HUES48 (cell line): ENCODE data around the gene TMEM176A.
"Not testable (repeated sequence)": the region's sequence is repeated elsewhere in the genome, so short reads cannot be mapped to it uniquely, and the experiment has no call there.

ENCODE experiments used
- H3K27ac ChIP-seq: one replicate; pipeline ENCODE4 v1.7.0; 2013; ENCODE audit warnings: low read depth, low read length, inconsistent platforms
- H3K27me3 ChIP-seq: 2 replicates; pipeline ENCODE4 v1.6.1; 2013; ENCODE audit warnings: mild to moderate bottlenecking, low read length; ENCODE audit not compliant: control insufficient read depth, insufficient read depth
- H3K36me3 ChIP-seq: 2 replicates; pipeline ENCODE4 v1.6.1; 2013; ENCODE audit warnings: low read length; ENCODE audit not compliant: control insufficient read depth, insufficient read depth
- H3K4me1 ChIP-seq: 2 replicates; pipeline ENCODE4 v1.6.1; 2013; ENCODE audit warnings: mild to moderate bottlenecking, low read length; ENCODE audit not compliant: control insufficient read depth, insufficient read depth
- H3K4me3 ChIP-seq: 2 replicates; pipeline ENCODE4 v1.5.1; 2013; ENCODE audit warnings: mild to moderate bottlenecking, low read depth, low read length
- H3K9ac ChIP-seq: 2 replicates; pipeline ENCODE4 v1.6.1; 2013; ENCODE audit warnings: mild to moderate bottlenecking, low read depth, low read length, moderate library complexity
- H3K9me3 ChIP-seq: 2 replicates; pipeline ENCODE4 v1.6.1; 2013; ENCODE audit warnings: low read length; ENCODE audit not compliant: control insufficient read depth, insufficient read depth

The TMEM176A gene

DNA sequence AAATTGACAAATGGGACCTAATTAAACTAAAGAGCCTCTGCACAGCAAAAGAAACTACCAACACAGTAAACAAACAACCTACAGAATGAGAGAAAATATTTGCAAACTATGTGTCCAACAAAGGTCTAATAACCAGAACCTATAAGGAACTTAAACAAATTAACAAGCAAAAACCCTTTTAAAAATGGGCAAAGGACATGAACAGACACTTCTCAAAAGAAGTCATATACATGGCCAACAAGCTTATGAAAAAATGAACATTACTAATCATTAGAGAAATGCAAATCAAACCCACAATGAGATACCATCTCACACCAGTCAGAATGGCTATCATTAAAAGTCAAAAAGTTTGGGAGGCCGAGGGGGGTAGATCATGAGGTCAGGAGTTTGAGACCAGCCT is 26.4 kb upstream of the TMEM176A start:
- not testable (repeated sequence) for H3K27me3 ChIP-seq, H3K27ac ChIP-seq, H3K4me3 ChIP-seq, H3K36me3 ChIP-seq, H3K9me3 ChIP-seq, H3K9ac ChIP-seq, H3K4me1 ChIP-seq

- H3K36me3 ChIP-seq: no peaks in the 10 kb centered on the region
- no peaks in the 10 kb centered on the region for H3K27me3 ChIP-seq
- no peaks in the 10 kb centered on the region for H3K9me3 ChIP-seq
- H3K4me3 ChIP-seq: no peak overlapping the region
- H3K9ac ChIP-seq: no peak overlapping the region
- no peaks in the 10 kb centered on the region for H3K4me1 ChIP-seq
- no peak overlapping the region for H3K27ac ChIP-seq
Observed at GRCh38 chr7:150778014-150778737, 22.4 kb upstream of the TMEM176A start.

GRCh38 chr7:150778738-150779301 is 21.7 kb upstream of the TMEM176A start:
- Histone ChIP-seq H3K4me1 (no peaks in the 10 kb centered on the region), H3K36me3 (no peaks in the 10 kb centered on the region), H3K9me3 (no peaks in the 10 kb centered on the region), H3K27me3 (no peaks in the 10 kb centered on the region), H3K4me3 (no peak overlapping the region), H3K9ac (no peak overlapping the region), H3K27ac (no peak overlapping the region)

DNA sequence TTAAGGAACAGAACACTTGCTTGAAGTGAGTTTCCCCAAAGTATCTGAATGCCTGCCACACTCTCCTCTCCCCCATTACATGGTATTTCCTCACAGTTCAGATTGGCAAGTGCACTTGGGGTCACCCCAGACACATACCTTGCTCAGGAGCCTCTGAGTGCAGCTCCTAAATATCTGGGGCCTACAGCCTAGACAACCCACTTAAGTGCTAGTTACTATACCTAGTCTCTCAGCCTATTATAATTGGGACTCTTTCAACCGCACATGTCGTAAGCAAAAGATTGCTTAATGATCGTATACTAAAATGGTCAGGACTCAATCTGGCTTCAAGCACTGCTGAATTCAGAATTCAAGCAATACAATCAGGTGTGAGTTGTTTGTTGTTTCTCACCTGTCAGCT is 20.3 kb upstream of the TMEM176A start:
- no peaks in the 10 kb centered on the region for H3K36me3 ChIP-seq
- no peak overlapping the region for H3K4me3 ChIP-seq
- no peaks in the 10 kb centered on the region for H3K4me1 ChIP-seq
- no peak overlapping the region for H3K9ac ChIP-seq
- no peaks in the 10 kb centered on the region for H3K9me3 ChIP-seq
- H3K27me3 ChIP-seq: 0 out of 2 replicates have a peak, but pooled peaks cover 6% of the 10 kb centered on the region
- H3K27ac ChIP-seq: no peak overlapping the region

DNA sequence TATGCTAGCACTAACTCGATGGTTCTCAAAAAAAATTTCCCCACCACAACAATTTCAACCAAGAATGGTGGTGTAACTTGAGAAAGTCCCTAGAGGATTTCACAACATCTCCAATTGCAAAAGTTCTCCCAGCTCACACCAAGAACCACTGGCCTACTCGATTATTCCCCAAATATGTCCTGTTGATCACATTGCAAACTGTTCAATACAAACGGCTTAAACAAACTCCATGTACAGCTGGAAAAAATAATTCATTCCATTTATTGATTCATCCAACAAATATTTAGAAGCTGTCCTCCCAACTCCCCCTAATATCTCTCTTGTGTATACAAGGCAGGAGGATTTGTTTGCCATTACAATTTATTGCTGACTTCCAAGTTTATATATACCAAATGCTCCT is 19.5 kb upstream of the TMEM176A start:
- H3K36me3 ChIP-seq: no peaks in the 10 kb centered on the region
- H3K27ac ChIP-seq: no peak overlapping the region
- H3K9ac ChIP-seq: no peak overlapping the region
- no peaks in the 10 kb centered on the region for H3K9me3 ChIP-seq
- 0 out of 2 replicates have a peak, but pooled peaks cover 6% of the 10 kb centered on the region for H3K27me3 ChIP-seq
- H3K4me1 ChIP-seq: no peaks in the 10 kb centered on the region
- H3K4me3 ChIP-seq: no peak overlapping the region

- H3K27me3 ChIP-seq: 0 out of 2 replicates have a peak, but pooled peaks cover 6% of the 10 kb centered on the region
- no peaks in the 10 kb centered on the region for H3K4me1 ChIP-seq
- no peak overlapping the region for H3K4me3 ChIP-seq
- no peak overlapping the region for H3K9ac ChIP-seq
- H3K27ac ChIP-seq: no peak overlapping the region
- no peaks in the 10 kb centered on the region for H3K36me3 ChIP-seq
- H3K9me3 ChIP-seq: no peaks in the 10 kb centered on the region
Observed at GRCh38 chr7:150781961-150782360, 18.6 kb upstream of the TMEM176A start.

GRCh38 chr7:150784120-150784736 is 16.3 kb upstream of the TMEM176A start:
- H3K9me3 ChIP-seq: no peaks in the 10 kb centered on the region
- H3K27ac ChIP-seq: no peak overlapping the region
- H3K27me3 ChIP-seq: 0 out of 2 replicates have a peak, but pooled peaks cover 6% of the 10 kb centered on the region
- H3K4me1 ChIP-seq: no peaks in the 10 kb centered on the region
- H3K36me3 ChIP-seq: no peaks in the 10 kb centered on the region
- H3K9ac ChIP-seq: no peak overlapping the region
- H3K4me3 ChIP-seq: no peak overlapping the region

DNA sequence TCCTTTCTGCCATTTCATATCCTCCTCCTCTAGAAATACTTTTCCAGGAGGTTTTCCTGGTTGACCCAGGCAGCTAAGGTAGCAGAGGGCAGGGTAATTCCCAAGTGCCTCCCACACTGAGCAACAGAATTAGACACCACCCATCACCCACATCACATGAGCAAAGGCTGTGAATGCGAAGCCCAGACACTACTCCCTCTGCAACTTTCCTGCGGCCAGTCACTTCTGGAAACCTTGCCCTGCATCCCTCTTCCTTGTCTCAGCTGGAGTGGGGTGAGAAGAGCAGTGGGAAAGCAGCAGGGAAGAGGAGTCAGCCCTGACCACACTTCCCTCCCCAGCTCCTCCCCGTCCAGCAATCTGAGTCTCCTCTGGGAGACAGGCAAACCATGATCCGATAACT is 15.6 kb upstream of the TMEM176A start:
- Histone ChIP-seq H3K9ac (no peak overlapping the region), H3K27ac (no peak overlapping the region), H3K9me3 (no peaks in the 10 kb centered on the region), H3K27me3 (0 out of 2 replicates have a peak, but pooled peaks cover 6% of the 10 kb centered on the region), H3K4me1 (no peaks in the 10 kb centered on the region), H3K4me3 (no peak overlapping the region), H3K36me3 (no peaks in the 10 kb centered on the region)

DNA sequence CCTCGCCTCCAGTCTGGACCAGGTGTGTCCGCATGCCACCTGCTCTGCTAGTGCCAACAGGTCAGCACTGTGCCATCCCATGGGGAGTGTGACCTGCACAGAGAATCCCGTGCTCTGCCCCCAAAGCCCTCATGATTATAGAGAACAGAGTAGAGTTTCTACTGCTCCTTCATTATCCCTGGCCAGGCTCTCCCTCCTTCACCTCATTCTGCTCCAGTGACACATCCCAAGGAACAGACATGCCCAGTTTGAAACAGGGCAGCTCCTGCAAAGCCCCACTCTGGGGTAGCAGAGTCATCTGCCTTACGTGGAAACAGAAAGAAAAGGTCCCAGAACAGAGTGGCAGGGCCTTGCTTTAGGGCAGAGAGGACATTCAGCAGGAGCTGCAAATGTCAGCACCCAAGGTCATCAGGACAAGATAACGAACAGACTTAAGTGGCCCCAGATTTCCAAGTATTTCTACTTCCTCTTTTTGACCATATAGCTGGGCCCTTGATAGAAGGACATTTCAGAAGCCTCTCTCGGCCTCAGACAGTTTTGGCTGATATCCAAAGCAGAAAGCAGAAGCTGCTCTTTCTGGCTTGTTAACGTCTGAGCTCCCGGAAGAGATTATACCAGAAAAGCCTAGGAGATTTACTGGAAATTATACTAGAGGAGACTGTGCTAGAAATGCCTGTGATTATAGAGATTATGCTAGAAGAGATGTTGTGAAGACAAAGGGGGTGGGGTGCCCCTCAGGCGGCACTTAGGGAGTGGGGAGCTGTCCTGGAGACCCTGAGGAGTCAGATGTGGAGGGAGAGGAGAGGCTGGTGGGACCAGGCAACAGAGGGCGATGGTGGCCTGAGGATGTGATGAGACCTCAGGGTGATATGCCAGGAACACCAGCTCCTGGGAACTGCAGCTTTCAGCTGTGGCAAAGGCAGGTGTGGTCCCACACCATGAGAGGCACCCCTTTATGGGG is 13.0 kb upstream of the TMEM176A start:
- no peaks in the 10 kb centered on the region for H3K4me1 ChIP-seq
- no peak overlapping the region for H3K4me3 ChIP-seq
- 0 out of 2 replicates have a peak, but pooled peaks cover 6% of the 10 kb centered on the region for H3K27me3 ChIP-seq
- no peaks in the 10 kb centered on the region for H3K9me3 ChIP-seq
- H3K36me3 ChIP-seq: no peaks in the 10 kb centered on the region
- H3K9ac ChIP-seq: no peak overlapping the region
- no peak overlapping the region for H3K27ac ChIP-seq

DNA sequence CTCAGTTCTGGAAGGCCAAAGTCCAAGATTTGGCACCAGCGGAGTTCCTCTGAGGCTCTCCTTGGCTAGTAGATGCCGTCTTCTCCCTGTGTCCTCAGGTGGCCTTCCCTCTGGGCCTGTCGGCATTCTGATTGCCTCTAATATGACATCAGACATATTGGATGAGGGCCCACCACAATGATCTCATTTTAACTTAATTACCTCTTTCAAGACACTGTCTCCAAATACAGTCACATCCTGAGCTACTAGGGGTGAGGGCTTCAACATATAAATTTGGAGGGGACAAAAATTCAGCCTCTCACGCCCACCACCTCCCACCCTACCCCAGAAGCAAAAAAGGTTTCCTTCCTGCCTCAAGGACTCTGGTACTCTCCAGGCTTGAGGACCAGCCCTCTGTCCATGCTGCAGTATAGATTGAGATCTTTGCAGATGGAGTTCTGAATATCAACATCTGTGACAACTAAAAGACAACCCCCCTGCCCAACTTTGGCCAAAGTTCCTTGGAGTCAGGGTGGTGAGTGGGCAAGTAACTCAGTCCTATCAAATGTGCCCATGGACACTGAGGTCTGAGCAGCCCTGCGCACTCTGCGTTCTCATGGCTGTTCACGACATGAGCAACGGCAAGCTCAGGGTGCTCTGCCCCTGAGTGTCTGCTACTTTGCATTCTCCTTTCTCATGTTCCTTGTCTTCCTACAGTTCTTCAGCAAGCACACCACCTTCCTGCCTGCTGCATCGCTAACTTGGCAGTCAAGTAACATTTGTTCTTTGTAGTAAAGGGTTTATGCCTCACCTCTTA is 11.9 kb upstream of the TMEM176A start:
- Histone ChIP-seq H3K4me3 (no peak overlapping the region), H3K36me3 (no peaks in the 10 kb centered on the region), H3K27ac (no peak overlapping the region), H3K9me3 (no peaks in the 10 kb centered on the region), H3K9ac (no peak overlapping the region), H3K4me1 (no peaks in the 10 kb centered on the region), H3K27me3 (0 out of 2 replicates have a peak, but pooled peaks cover 9% of the 10 kb centered on the region)
